HEK293T (cell line): ENCODE results near the gene MFRP.

Experiments
- ARNT ChIP-seq: fragments of 450-650 bp; IDR thresholded peaks from 2 replicates; pipeline ENCODE4 v1.6.1; 2017; ENCODE audit warnings: mild to moderate bottlenecking
- BHLHE40 ChIP-seq: fragments of 450-650 bp; IDR thresholded peaks from 2 replicates; pipeline ENCODE4 v1.6.1; 2016; ENCODE audit warnings: mild to moderate bottlenecking, moderate library complexity, borderline replicate concordance
- CTBP1 ChIP-seq: fragments of 450-650 bp; IDR thresholded peaks from 2 replicates; pipeline ENCODE4 v1.6.1; 2016; ENCODE audit warnings: borderline replicate concordance
- ELF4 ChIP-seq: fragments of 450-650 bp; IDR thresholded peaks from 2 replicates; pipeline ENCODE4 v1.6.1; 2017; ENCODE audit warnings: antibody characterized with exemption
- FOXM1 ChIP-seq: fragments of 450-650 bp; IDR thresholded peaks from 2 replicates; pipeline ENCODE4 v1.6.1; 2017; ENCODE audit warnings: mild to moderate bottlenecking, borderline replicate concordance
- LEF1 ChIP-seq: fragments of 450-650 bp; IDR thresholded peaks from 2 replicates; pipeline ENCODE4 v1.6.1; 2017; ENCODE audit warnings: mild to moderate bottlenecking, borderline replicate concordance
- NFRKB ChIP-seq: fragments of 450-650 bp; IDR thresholded peaks from 2 replicates; pipeline ENCODE4 v1.6.1; 2016; ENCODE audit warnings: mild to moderate bottlenecking, moderate library complexity
- SP1 ChIP-seq: fragments of 450-650 bp; IDR thresholded peaks from 2 replicates; pipeline ENCODE4 v1.6.1; 2017
- SUZ12 ChIP-seq: fragments of 450-650 bp; IDR thresholded peaks from 2 replicates; pipeline ENCODE4 v1.6.1; 2016; ENCODE audit warnings: mild to moderate bottlenecking
- TARDBP ChIP-seq: fragments of 450-650 bp; IDR thresholded peaks from 2 replicates; pipeline ENCODE4 v1.6.1; 2016
- TF ChIP-seq, protein P1 (sequence below): fragments of 450-650 bp; IDR thresholded peaks from 2 replicates; pipeline ENCODE4 v1.6.1; 2016

DNA sequence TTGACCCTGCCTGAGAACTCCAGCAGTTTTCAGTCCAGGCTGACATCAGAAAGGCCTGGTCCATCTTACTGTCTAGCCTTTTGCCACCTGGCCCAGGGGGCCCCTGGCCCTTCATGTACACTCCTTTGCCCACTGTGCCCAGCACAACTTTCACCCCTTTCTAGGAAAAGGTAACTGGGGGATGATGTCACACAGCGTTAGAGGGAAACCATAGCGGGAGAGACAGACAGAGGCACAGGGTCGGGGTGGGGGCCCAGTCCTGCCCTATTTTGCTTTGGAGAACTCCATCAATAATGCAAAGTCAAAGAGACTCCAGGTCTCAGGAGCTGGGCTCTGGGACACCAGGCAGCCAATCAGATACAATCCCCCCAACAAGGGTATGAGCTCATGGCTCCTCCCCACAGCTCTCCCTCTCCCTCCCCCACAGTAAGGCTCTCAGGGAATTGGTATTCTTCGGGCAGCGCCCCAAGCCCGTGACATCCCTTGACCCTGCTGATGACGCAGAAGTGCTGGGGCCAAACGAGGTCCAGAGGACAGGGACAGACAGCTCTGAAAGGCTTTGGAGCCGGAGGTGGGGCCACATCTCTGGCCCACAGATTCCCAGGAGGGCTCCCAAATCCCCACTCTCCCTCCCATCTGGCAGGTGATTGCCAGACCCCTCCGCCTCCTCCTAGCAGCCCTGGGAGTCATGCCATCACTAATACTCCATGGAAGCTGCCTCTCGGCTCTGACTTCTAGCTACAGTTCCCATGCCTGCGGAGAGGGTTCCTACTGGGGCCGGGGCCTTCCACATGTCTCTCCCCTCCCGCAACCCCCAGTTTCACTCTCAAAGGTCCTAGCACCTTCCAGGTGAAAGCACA lies 29.1 kb upstream of the MFRP start:
- TF ChIP-seq BHLHE40, result no peak
- TF ChIP-seq SP1, result no peak
- TF ChIP-seq ARNT, result no peak
- no peak for TF ChIP-seq FOXM1
- no peak for TF ChIP-seq NFRKB
- no peak for TF ChIP-seq TARDBP
- no peak for TF ChIP-seq CTBP1
- no peak for TF ChIP-seq ELF4
- TF ChIP-seq LEF1, result no peak
- TF ChIP-seq, protein P1, sequence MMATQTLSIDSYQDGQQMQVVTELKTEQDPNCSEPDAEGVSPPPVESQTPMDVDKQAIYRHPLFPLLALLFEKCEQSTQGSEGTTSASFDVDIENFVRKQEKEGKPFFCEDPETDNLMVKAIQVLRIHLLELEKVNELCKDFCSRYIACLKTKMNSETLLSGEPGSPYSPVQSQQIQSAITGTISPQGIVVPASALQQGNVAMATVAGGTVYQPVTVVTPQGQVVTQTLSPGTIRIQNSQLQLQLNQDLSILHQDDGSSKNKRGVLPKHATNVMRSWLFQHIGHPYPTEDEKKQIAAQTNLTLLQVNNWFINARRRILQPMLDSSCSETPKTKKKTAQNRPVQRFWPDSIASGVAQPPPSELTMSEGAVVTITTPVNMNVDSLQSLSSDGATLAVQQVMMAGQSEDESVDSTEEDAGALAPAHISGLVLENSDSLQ, result no peak
- TF ChIP-seq SUZ12, result no peak
